ENCODE results near the gene ABHD8.
A peak's percentile ranks its signal among the peaks of the same experiment; 100 is the strongest.

ABHD8 gene

DNA sequence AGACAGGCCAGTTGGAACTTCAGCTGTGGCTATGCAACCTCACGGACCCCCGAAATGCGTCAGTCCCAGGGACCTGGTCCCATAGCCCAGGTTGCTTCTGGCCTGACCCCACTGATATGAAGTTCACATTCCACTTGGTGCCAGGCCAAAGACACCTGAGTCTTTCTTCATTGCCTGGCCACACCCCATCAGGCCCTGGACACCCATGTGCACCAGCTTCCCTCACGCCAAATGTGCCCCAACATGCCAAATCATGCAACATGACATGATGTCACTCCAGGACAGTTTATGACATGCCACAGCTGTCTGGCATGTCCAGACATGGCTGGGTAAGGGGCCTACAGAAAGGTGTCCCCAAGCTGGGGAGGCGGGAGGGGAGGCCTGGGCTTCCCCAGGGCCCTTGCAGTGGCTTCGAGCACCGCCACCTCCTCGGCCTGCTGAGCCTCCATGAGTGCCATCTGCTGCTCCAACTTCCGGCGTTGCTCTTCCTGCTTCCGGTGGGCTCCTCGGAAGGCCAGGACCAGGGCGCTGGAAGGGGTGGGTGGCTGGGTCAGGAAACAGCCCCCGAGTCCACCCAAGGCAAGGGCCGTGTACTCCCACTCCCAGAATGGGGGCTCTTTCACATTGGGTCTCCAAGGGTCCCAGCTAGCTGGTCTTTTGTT lies 53.2 kb downstream of the ABHD8 start:
- Histone ChIP-seq H4K20me1 (ENCODE audit: insufficient read depth, low read length) (no peaks in the 10 kb centered on the region), H3K9ac (ENCODE audit: low read length) (no peak overlapping the region), H3K4me3 (ENCODE audit: low read length) (no peak overlapping the region), H3K27me3 (replicated peaks; ENCODE audit: insufficient read depth, low read length) (peaks cover 10% of the 10 kb centered on the region), H3K79me2 (ENCODE audit: low read length) (no peaks in the 10 kb centered on the region), H2AFZ (ENCODE audit: low read length) (no peak overlapping the region), H3K27ac (ENCODE audit: low read length) (no peak overlapping the region), H3K4me2 (ENCODE audit: low read depth, low read length) (no peak overlapping the region), H3K4me1 (ENCODE audit: low read length) (peaks cover 6% of the 10 kb centered on the region; the same call in 1 of the 2 replicates), H3F3A (ENCODE audit: insufficient read depth, low read length) (peaks cover 7% of the 10 kb centered on the region; the same call in 1 of the 2 replicates), H3K9me2 (replicated peaks; ENCODE audit: insufficient read depth, low read length) (no peaks in the 10 kb centered on the region), H3K9me3 (replicated peaks; ENCODE audit: insufficient read depth, low read length) (no peaks in the 10 kb centered on the region), H3K36me3 (replicated peaks; ENCODE audit: insufficient read depth, low read length) (no peaks in the 10 kb centered on the region)
- TF ChIP-seq, protein P1, sequence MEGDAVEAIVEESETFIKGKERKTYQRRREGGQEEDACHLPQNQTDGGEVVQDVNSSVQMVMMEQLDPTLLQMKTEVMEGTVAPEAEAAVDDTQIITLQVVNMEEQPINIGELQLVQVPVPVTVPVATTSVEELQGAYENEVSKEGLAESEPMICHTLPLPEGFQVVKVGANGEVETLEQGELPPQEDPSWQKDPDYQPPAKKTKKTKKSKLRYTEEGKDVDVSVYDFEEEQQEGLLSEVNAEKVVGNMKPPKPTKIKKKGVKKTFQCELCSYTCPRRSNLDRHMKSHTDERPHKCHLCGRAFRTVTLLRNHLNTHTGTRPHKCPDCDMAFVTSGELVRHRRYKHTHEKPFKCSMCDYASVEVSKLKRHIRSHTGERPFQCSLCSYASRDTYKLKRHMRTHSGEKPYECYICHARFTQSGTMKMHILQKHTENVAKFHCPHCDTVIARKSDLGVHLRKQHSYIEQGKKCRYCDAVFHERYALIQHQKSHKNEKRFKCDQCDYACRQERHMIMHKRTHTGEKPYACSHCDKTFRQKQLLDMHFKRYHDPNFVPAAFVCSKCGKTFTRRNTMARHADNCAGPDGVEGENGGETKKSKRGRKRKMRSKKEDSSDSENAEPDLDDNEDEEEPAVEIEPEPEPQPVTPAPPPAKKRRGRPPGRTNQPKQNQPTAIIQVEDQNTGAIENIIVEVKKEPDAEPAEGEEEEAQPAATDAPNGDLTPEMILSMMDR (IDR thresholded peaks at IDR 0.05; ENCODE audit: low read length), result no peak
- TF ChIP-seq EZH2phosphoT487 (IDR thresholded peaks at IDR 0.05; ENCODE audit: low read length) (no peak), EZH2 (optimal IDR thresholded peaks at IDR 0.05; ENCODE audit: low read depth, low read length) (no peak)
- DNase-seq, result no peak

DNA sequence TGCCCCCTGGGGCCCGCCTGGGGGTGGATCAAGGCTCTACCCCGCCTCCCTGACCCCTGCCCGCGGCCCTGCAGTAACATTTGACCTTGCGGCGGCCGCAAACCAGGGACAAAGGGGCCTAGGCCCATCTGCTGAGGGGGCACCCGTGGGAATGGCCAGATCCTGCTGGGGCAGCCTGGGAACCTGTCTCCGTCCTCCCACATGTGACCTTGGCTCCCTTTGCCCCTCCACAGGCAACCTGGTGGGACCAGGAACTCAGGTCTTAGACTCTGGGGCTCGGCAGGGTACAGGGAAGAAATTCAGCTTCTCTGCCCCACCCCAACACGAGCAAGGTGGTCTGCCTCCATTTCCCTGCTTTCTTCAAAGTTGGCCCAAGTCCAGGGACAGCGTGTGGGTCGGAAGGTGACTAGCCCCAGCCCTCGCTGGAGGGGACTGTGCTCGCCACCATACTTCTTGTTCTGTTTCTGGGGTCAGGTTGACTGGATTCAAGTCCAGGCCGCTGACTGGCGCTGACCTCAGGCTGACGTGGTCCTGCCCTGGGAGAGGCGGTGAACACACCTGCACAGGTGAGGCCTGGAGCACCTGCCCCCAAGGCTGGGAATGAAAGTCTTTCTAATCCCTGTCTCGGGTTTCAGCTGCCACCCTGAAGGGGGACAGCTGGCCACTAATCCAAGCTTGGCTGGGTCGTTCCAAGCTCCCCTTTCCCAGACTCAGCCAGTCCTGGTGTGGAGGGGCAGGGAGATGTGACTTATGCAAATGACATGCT lies 55.0 kb downstream of the ABHD8 start:
- Histone ChIP-seq H3K9ac (ENCODE audit: low read length) (no peak overlapping the region), H2AFZ (ENCODE audit: low read length) (no peak overlapping the region), H3K27me3 (replicated peaks; ENCODE audit: insufficient read depth, low read length) (0 out of 2 replicates have a peak, but pooled peaks cover 3% of the 10 kb centered on the region), H3K79me2 (ENCODE audit: low read length) (peaks cover 13% of the 10 kb centered on the region), H3K4me1 (ENCODE audit: low read length) (peaks cover 13% of the 10 kb centered on the region; the same call in 1 of the 2 replicates), H3K36me3 (replicated peaks; ENCODE audit: insufficient read depth, low read length) (no peaks in the 10 kb centered on the region), H4K20me1 (ENCODE audit: insufficient read depth, low read length) (no peaks in the 10 kb centered on the region), H3K27ac (ENCODE audit: low read length) (no peak overlapping the region), H3F3A (ENCODE audit: insufficient read depth, low read length) (peaks cover 7% of the 10 kb centered on the region; the same call in 1 of the 2 replicates), H3K4me2 (ENCODE audit: low read depth, low read length) (no peak overlapping the region), H3K9me2 (replicated peaks; ENCODE audit: insufficient read depth, low read length) (no peaks in the 10 kb centered on the region), H3K4me3 (ENCODE audit: low read length) (no peak overlapping the region), H3K9me3 (replicated peaks; ENCODE audit: insufficient read depth, low read length) (no peaks in the 10 kb centered on the region)
- no peak for TF ChIP-seq EZH2 (optimal IDR thresholded peaks at IDR 0.05; ENCODE audit: low read depth, low read length)
- no peak for TF ChIP-seq EZH2phosphoT487 (IDR thresholded peaks at IDR 0.05; ENCODE audit: low read length)
- TF ChIP-seq, protein P1 (IDR thresholded peaks at IDR 0.05; ENCODE audit: low read length), result no peak
- no peak for DNase-seq

DNA sequence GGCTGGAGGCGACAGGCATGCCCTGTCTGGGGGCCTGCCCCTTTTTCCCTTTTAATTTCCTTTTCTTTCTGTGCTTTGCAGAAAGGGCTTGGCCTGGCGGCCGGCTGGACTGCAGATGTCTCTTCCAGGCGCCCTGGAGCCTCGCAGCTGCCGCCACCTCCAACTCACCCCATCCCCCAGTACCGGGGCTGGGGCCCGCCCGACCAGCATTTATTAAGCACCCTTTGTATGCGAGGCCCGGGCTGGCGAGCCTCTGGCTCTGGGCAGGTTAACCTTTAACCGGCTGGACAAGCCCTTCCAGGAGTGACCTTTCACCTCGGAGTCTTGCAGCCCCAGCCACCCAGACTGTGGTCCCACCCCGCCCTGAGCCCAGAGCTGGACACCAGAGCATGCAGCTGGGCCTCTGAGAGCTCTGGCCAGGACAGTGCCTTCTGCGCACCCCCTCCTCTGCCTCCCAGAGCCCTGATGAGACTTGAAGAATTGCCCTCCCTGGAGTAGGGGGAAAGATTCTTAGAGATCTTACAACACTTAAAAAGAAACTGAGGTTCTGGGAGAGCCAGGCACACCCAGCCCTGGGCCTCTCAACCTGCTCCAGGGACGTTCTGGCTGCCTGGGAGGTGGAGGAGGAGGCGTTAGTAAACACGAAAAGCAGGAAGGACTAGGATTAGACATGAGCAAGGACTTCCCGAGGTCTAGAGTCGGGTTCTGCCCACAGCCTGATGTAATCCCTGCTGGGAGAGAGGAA lies 56.4 kb downstream of the ABHD8 start:
- peaks cover 13% of the 10 kb centered on the region; the same call in 1 of the 2 replicates for H3K4me1 ChIP-seq (ENCODE audit: low read length)
- peak overlapping the region; percentile 64; the same call in 1 of the 2 replicates for H3K9ac ChIP-seq (ENCODE audit: low read length)
- H3K27ac ChIP-seq (ENCODE audit: low read length), result peak overlapping the region; percentile 27; the same call in 1 of the 2 replicates
- H3K36me3 ChIP-seq (replicated peaks; ENCODE audit: insufficient read depth, low read length), result no peaks in the 10 kb centered on the region
- H3K9me3 ChIP-seq (replicated peaks; ENCODE audit: insufficient read depth, low read length), result no peaks in the 10 kb centered on the region
- peaks cover 7% of the 10 kb centered on the region; the same call in 1 of the 2 replicates for H3F3A ChIP-seq (ENCODE audit: insufficient read depth, low read length)
- H2AFZ ChIP-seq (ENCODE audit: low read length), result peak overlapping the region; percentile 98
- 0 out of 2 replicates have a peak, but pooled peaks cover 2% of the 10 kb centered on the region for H3K27me3 ChIP-seq (replicated peaks; ENCODE audit: insufficient read depth, low read length)
- TF ChIP-seq, protein P1 (IDR thresholded peaks at IDR 0.05; ENCODE audit: low read length), result no peak
- no peak for TF ChIP-seq EZH2 (optimal IDR thresholded peaks at IDR 0.05; ENCODE audit: low read depth, low read length)
- TF ChIP-seq EZH2phosphoT487 (IDR thresholded peaks at IDR 0.05; ENCODE audit: low read length), result no peak
- H4K20me1 ChIP-seq (ENCODE audit: insufficient read depth, low read length), result no peaks in the 10 kb centered on the region
- no peaks in the 10 kb centered on the region for H3K9me2 ChIP-seq (replicated peaks; ENCODE audit: insufficient read depth, low read length)
- peaks cover 16% of the 10 kb centered on the region for H3K79me2 ChIP-seq (ENCODE audit: low read length)
- H3K4me2 ChIP-seq (ENCODE audit: low read depth, low read length), result peak overlapping the region; percentile 98
- peak overlapping the region; percentile 81 for H3K4me3 ChIP-seq (ENCODE audit: low read length)
- no peak for DNase-seq
